K562 (cell line): ENCODE measurements around the gene ERGIC1. TPM values are rescaled to one million over a fixed set of nuclear protein-coding genes. Genes with fewer than 3 reads are reported as not detected.

ENCODE experiments used
- ATAC-seq: fragments of 200-7000 bp; cut with Tn5 transposase; 3 replicates; pipeline ENCODE4 v1.9.1; 2020; ENCODE audit warnings: moderate library complexity
- BruUV-seq: library from RNA; stranded (reverse); fragments of 400-500 nt; replicated peaks from 2 replicates; lab custom pipeline; 2021; lab: Mats Ljungman, UMichigan
- CTCF ChIA-PET: fragments of 300-600 bp; formaldehyde crosslinking; extraction: SDS; loops from one replicate; lab custom pipeline; 2021; ENCODE audit warnings: low intra/inter-chr PET ratio; lab: Yijun Ruan, JAX
- POLR2A ChIA-PET: fragments of 300-600, 350-650 bp; sonication (Branson Sonifier 250); formaldehyde crosslinking; extraction: SDS; loops from one replicate; lab custom pipeline; 2021; ENCODE audit warnings: antibody characterized with exemption, inconsistent platforms; lab: Yijun Ruan, JAX
- DNase-seq, 4 experiments: peaks; one replicate each; pipeline versions ENCODE4 v3.0.0 to v3.0.0-alpha.2; 2011 to 2018; ENCODE audit warnings: low spot score in 3 of 4, mixed read lengths in 3 of 4; ENCODE audit errors: extremely low read depth in 1 of 4
- FAIRE-seq: peaks from 2 replicates; lab custom pipeline; 2011; peaks lifted over from hg19 to GRCh38; lab: Jason Lieb, UNC
- H2AFZ ChIP-seq: 2 replicates; pipeline ENCODE4 v1.6.0; 2011; ENCODE audit warnings: low read depth, low read length, control low read depth, inconsistent platforms
- H3K27ac ChIP-seq: fragments of 200-600 bp; 3 replicates; pipeline ENCODE4 v1.8.0; 2011; ENCODE audit warnings: low read depth, mild to moderate bottlenecking, control low read depth, inconsistent platforms, low read length, moderate library complexity, mixed read lengths; ENCODE audit errors: extremely low read depth
- H3K27me3 ChIP-seq, 2 experiments: fragments of 300-600 bp in 1 of 2; 2 replicates in 1 of 2; 3 replicates in 1 of 2; pipeline versions ENCODE4 v1.6.0 to v1.8.0; 2011; ENCODE audit warnings: inconsistent platforms in 2 of 2, low read length in 2 of 2, mild to moderate bottlenecking in 1 of 2, mixed read lengths in 1 of 2, moderate library complexity in 1 of 2; ENCODE audit not compliant: control insufficient read depth in 2 of 2, insufficient read depth in 2 of 2
- H3K36me3 ChIP-seq: fragments of 300-600 bp; 3 replicates; pipeline ENCODE4 v1.8.0; 2011; ENCODE audit warnings: mild to moderate bottlenecking, low read length, inconsistent platforms; ENCODE audit not compliant: control insufficient read depth, insufficient read depth
- H3K4me1 ChIP-seq, 2 experiments: fragments of 200-600 bp in 1 of 2; replicated peaks in 1 of 2; 2 replicates in 1 of 2; 3 replicates in 1 of 2; pipeline versions ENCODE4 v1.5.1 to v1.8.0; 2011; ENCODE audit warnings: inconsistent platforms in 2 of 2, low read length in 2 of 2, mild to moderate bottlenecking in 1 of 2, mixed read lengths in 1 of 2, moderate library complexity in 1 of 2; ENCODE audit not compliant: control insufficient read depth in 2 of 2, insufficient read depth in 2 of 2
- H3K4me2 ChIP-seq: 2 replicates; pipeline ENCODE4 v1.6.1; 2011; ENCODE audit warnings: low read length, control low read depth, inconsistent platforms, mixed read lengths; ENCODE audit not compliant: insufficient read depth
- H3K4me3 ChIP-seq: fragments of 200-600 bp; sonication (generic), shearing (Covaris generic); 2 replicates; pipeline ENCODE4 v1.5.1; 2016; ENCODE audit warnings: control low read depth, inconsistent platforms
- H3K79me2 ChIP-seq: fragments of 200-600 bp; 3 replicates; pipeline ENCODE4 v1.8.0; 2011; ENCODE audit warnings: low read length, inconsistent platforms; ENCODE audit not compliant: control insufficient read depth, insufficient read depth
- H3K9ac ChIP-seq, 2 experiments: 2 replicates each; pipeline versions ENCODE4 v1.6.0 to v1.6.1; 2011; ENCODE audit warnings: low read depth in 2 of 2, low read length in 2 of 2, control low read depth in 1 of 2, inconsistent platforms in 1 of 2, mild to moderate bottlenecking in 1 of 2, mixed read lengths in 1 of 2; ENCODE audit not compliant: insufficient read depth in 1 of 2
- H3K9me1 ChIP-seq: one replicate; pipeline ENCODE4 v1.6.0; 2011; ENCODE audit warnings: inconsistent platforms, mild to moderate bottlenecking, low read length, moderate library complexity; ENCODE audit not compliant: control insufficient read depth, insufficient read depth
- H3K9me3 ChIP-seq: replicated peaks from 2 replicates; pipeline ENCODE4 v1.5.1; 2011; ENCODE audit warnings: low read depth, low read length, inconsistent platforms; ENCODE audit not compliant: control insufficient read depth, insufficient read depth
- H4K20me1 ChIP-seq: replicated peaks from 2 replicates; pipeline ENCODE4 v1.6.1; 2011; ENCODE audit warnings: low read length, inconsistent platforms, mixed read lengths; ENCODE audit not compliant: control insufficient read depth, insufficient read depth
- DNMT1 ChIP-seq: fragments of 450-650 bp; IDR thresholded peaks from 2 replicates; pipeline ENCODE4 v1.6.1; 2016; ENCODE audit warnings: antibody characterized with exemption, mild to moderate bottlenecking
- FOXA1 ChIP-seq: fragments of 450-650 bp; IDR thresholded peaks from 2 replicates; pipeline ENCODE4 v1.6.1; 2016; ENCODE audit warnings: mild to moderate bottlenecking, borderline replicate concordance
- IRF2 ChIP-seq: sonication (generic); formaldehyde crosslinking; IDR thresholded peaks from 2 replicates; pipeline ENCODE4 v1.8.1; 2022; ENCODE audit warnings: mild to moderate bottlenecking, missing genetic modification reagents
- MCM5 ChIP-seq: fragments of 450-650 bp; IDR thresholded peaks from 2 replicates; pipeline ENCODE4 v1.6.1; 2016; ENCODE audit warnings: low read depth
- NFRKB ChIP-seq: fragments of 450-650 bp; IDR thresholded peaks from 2 replicates; pipeline ENCODE4 v1.6.1; 2016; ENCODE audit warnings: low read depth
- PHF8 ChIP-seq: fragments of 200-600 bp; sonication (generic); IDR thresholded peaks from 2 replicates; pipeline ENCODE4 v1.6.1; 2012; ENCODE audit warnings: mixed run types, mild to moderate bottlenecking, inconsistent platforms, low read length, moderate library complexity, borderline replicate concordance
- PTTG1 ChIP-seq: fragments of 450-650 bp; IDR thresholded peaks from 2 replicates; pipeline ENCODE4 v1.6.1; 2016; ENCODE audit warnings: low read depth, mild to moderate bottlenecking, missing genetic modification characterization, missing compliant biosample characterization
- SMAD3 ChIP-seq: fragments of 450-650 bp; formaldehyde crosslinking; conservative IDR thresholded peaks from 2 replicates; pipeline ENCODE4 v1.4.0; 2020; ENCODE audit warnings: mild to moderate bottlenecking
- SMARCB1 ChIP-seq: IDR thresholded peaks from 2 replicates; pipeline ENCODE4 v1.6.1; 2011; ENCODE audit warnings: improper control_type of control experiment, low read depth; ENCODE audit not compliant: insufficient read length
- TAF1 ChIP-seq: IDR thresholded peaks from 2 replicates; pipeline ENCODE4 v1.6.1; 2011; ENCODE audit warnings: mild to moderate bottlenecking, low read length, moderate library complexity; ENCODE audit not compliant: insufficient read depth, control insufficient read depth, severe bottlenecking; ENCODE audit errors: extremely low read depth
- TEAD4 ChIP-seq, 2 experiments: sonication (generic) in 1 of 2; formaldehyde crosslinking in 1 of 2; IDR thresholded peaks; 2 replicates each; pipeline versions ENCODE4 v1.6.1 to v1.8.0; 2012 to 2022; ENCODE audit warnings: borderline replicate concordance in 1 of 2, inconsistent platforms in 1 of 2, low read length in 1 of 2, mild to moderate bottlenecking in 1 of 2, missing genetic modification reagents in 1 of 2
- XRCC4 ChIP-seq: IDR thresholded peaks from one replicate; pipeline ENCODE4 v1.6.1; 2011; ENCODE audit not compliant: insufficient read depth, insufficient read length; ENCODE audit errors: extremely low read depth
- ZNF197 ChIP-seq: fragments of 200-800 bp; sonication (Bioruptor generic); IDR thresholded peaks from 2 replicates; pipeline ENCODE4 v1.6.1; 2016; ENCODE audit warnings: low read depth, missing genetic modification characterization, missing compliant biosample characterization
- ZNF239 ChIP-seq: fragments of 250-450 bp; sonication (Bioruptor Pico); IDR thresholded peaks from 2 replicates; pipeline ENCODE4 v1.4.0; 2020; ENCODE audit warnings: mild to moderate bottlenecking
- ZNF354B ChIP-seq: fragments of 250-450 bp; sonication (Bioruptor Pico); IDR thresholded peaks from 2 replicates; pipeline ENCODE4 v1.4.0; 2020
- ZNF41 ChIP-seq: fragments of 250-450 bp; sonication (Bioruptor Pico); conservative IDR thresholded peaks from 2 replicates; pipeline ENCODE4 v1.4.0; 2020; ENCODE audit warnings: mild to moderate bottlenecking
- ZNF436 ChIP-seq: fragments of 250-450, 450-650 bp; sonication (Bioruptor Pico); formaldehyde crosslinking; IDR thresholded peaks from 2 replicates; pipeline ENCODE4 v1.7.0; 2020; ENCODE audit warnings: mild to moderate bottlenecking
- WGBS: fragments of 100-300 bp; shearing (Covaris generic); methylation state at CpG from one replicate; pipeline ENCODE4 v1.1.6; 2016; ENCODE audit warnings: low coverage, mixed read lengths; ENCODE audit not compliant: insufficient coverage; ENCODE audit errors: missing lambda C conversion rate; 5-methylcytosine and 5-hydroxymethylcytosine counted together
- in situ Hi-C: fragments of 300-500 bp; cut with MboI; formaldehyde crosslinking; loops from 4 replicates; pipeline ENCODE4 v1.15.0; 2018; ENCODE audit warnings: inconsistent platforms, mixed read lengths
- intact Hi-C: fragments of 100-400 bp; cut with micrococcal nuclease; formaldehyde crosslinking; loops from 2 replicates; pipeline ENCODE4 v1.14.2; 2022
- polyA plus RNA-seq, 8 experiments: library from polyadenylated mRNA; depleted of rRNA in 4 of 8; stranded (reverse) in 5 of 8; unstranded in 3 of 8; fragments of >200 nt; fragmentation: Nextera tagmentation in 2 of 8; fragmentation: Illumina TruSeq in 1 of 8; extraction: Ambion mirVana in 2 of 8; extraction: Trizol in 1 of 8; gene quantifications; 2 replicates each; pipeline versions ENCODE4 v1.2.1 to v1.2.3, GENCODE V29; 2011 to 2014; ENCODE audit warnings: inconsistent platforms in 1 of 8, missing spikeins in 1 of 8
- total RNA-seq, 7 experiments: library from RNA; depleted of rRNA in 6 of 7; stranded (reverse); fragments of >200 nt in 6 of 7; fragmentation: Illumina TruSeq in 2 of 7; extraction: Trizol in 2 of 7; gene quantifications; 2 replicates each; pipeline versions ENCODE4 v1.2.1 to v1.2.3, GENCODE V29; 2011 to 2021; ENCODE audit warnings: low replicate concordance in 1 of 7
- TF ChIP-seq, protein P1 (sequence below): fragments of 250-450 bp; sonication (Bioruptor Pico); IDR thresholded peaks from 2 replicates; pipeline ENCODE4 v1.5.0; 2020; ENCODE audit warnings: mild to moderate bottlenecking, borderline replicate concordance
- TF ChIP-seq, protein P2 (sequence below), 2 experiments: fragments of 450-650 bp; conservative IDR thresholded peaks; 2 replicates each; pipeline ENCODE4 v1.6.1; 2017; ENCODE audit warnings: mild to moderate bottlenecking in 2 of 2, moderate library complexity in 2 of 2

The ERGIC1 gene
- total and polyA plus RNA-seq, 9 of the 15 experiments (the other 6 are each of a cell fraction or from before 2014, with no cell fraction given), result 5.5 to 68.4 (median 36.4) TPM

DNA sequence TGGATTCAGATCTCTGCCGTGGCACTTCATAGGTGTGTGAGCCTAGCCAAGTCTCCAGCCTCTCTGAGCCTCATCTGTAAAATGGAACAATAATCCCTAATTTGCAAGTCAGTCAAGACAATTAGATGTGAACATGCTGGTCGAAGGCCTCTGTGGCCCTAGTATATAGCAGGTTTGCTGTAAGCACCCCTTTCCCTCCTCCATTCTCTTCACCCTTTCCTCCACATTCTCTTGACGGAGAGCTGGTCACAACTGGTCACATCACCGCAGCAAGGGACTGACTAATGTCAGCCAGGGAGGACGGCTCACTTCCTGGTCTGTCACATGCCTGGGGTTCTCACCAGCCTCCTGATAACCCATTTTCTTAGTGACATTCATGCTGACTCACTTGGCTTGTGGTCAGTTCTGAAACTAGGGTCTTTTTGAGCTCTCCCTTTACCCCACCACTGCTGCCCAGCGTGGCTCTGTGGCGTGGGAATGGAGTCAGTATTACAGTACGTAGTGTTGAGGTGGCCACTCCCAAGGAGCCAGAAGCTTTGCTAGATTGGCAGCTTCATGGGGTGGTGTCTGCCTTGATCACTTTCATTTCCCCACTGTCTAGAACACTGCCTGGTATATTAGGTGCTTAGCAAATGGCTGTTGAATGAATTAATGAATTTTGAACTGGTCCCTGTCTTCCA lies 47.8 kb downstream of the ERGIC1 start:
- Histone ChIP-seq H4K20me1 (no peaks in the 10 kb centered on the region), H3K9me1 (no peaks in the 10 kb centered on the region), H3K4me3 (no peak overlapping the region), H2AFZ (peak overlapping the region; percentile 75), H3K36me3 (no peaks in the 10 kb centered on the region), H3K27ac (peak overlapping the region; percentile 69), H3K4me1 (peaks cover 6 to 15% of the 10 kb centered on the region in 2 experiments; a peak in 4 of 5 replicates), H3K9me3 (no peaks in the 10 kb centered on the region), H3K27me3 (no peaks in the 10 kb centered on the region), H3K9ac (peak overlapping the region; percentile 47 to 59; a peak in 3 of 4 replicates), H3K4me2 (peak overlapping the region; percentile 51), H3K79me2 (0 out of 3 replicates have a peak, but pooled peaks cover 4% of the 10 kb centered on the region)
- peak; percentile 51 to 85 (median 66) for DNase-seq
- POLR2A ChIA-PET, result interaction anchor here (0.6 to 2.6 kb wide), 5 partner anchors 10 to 513 kb away, joined by 3 to 7 read pairs (median 6); partner anchors contain the start of gene DUSP1
- WGBS, result 15% methylated on average over 8 of the region's 8 CpGs
- peak; percentile 96 for FAIRE-seq
- ATAC-seq, result peak; percentile 93
- no TSS peak for BruUV-seq
- intact Hi-C loops, result no loop called here
- in situ Hi-C loops, result no loop called here
- CTCF ChIA-PET, result no interaction called here
- TF ChIP-seq ZNF436 (no peak), TEAD4 (IDR thresholded peaks at IDR 0.05; ENCODE audit: low read length) (peak; percentile 38; the same call in 1 of the 2 replicates), TEAD4 (CRISPR knock-in tag; IDR thresholded peaks at IDR 0.05; ENCODE audit: borderline replicate concordance) (no peak), MCM5 (no peak), ZNF354B (no peak), IRF2 (no peak), PHF8 (0 out of 2 replicates have a peak, but pooled peaks have one; percentile 14), PTTG1 (tag) (no peak), ZNF239 (CRISPR knock-in tag) (peak; percentile 18; the same call in 1 of the 2 replicates), ZNF41 (no peak), ZNF197 (0 out of 2 replicates have a peak, but pooled peaks have one; percentile 68), TAF1 (peak; percentile 64), XRCC4 (no peak), FOXA1 (no peak), SMARCB1 (no peak), SMAD3 (CRISPR knock-in tag) (peak; percentile 12; the same call in 1 of the 2 replicates), NFRKB (0 out of 2 replicates have a peak, but pooled peaks have one; percentile 62), DNMT1 (no peak)
- TF ChIP-seq, protein P1, sequence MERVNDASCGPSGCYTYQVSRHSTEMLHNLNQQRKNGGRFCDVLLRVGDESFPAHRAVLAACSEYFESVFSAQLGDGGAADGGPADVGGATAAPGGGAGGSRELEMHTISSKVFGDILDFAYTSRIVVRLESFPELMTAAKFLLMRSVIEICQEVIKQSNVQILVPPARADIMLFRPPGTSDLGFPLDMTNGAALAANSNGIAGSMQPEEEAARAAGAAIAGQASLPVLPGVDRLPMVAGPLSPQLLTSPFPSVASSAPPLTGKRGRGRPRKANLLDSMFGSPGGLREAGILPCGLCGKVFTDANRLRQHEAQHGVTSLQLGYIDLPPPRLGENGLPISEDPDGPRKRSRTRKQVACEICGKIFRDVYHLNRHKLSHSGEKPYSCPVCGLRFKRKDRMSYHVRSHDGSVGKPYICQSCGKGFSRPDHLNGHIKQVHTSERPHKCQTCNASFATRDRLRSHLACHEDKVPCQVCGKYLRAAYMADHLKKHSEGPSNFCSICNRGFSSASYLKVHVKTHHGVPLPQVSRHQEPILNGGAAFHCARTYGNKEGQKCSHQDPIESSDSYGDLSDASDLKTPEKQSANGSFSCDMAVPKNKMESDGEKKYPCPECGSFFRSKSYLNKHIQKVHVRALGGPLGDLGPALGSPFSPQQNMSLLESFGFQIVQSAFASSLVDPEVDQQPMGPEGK (CRISPR knock-in tag), result 0 out of 2 replicates have a peak, but pooled peaks have one; percentile 52
- TF ChIP-seq, protein P2, sequence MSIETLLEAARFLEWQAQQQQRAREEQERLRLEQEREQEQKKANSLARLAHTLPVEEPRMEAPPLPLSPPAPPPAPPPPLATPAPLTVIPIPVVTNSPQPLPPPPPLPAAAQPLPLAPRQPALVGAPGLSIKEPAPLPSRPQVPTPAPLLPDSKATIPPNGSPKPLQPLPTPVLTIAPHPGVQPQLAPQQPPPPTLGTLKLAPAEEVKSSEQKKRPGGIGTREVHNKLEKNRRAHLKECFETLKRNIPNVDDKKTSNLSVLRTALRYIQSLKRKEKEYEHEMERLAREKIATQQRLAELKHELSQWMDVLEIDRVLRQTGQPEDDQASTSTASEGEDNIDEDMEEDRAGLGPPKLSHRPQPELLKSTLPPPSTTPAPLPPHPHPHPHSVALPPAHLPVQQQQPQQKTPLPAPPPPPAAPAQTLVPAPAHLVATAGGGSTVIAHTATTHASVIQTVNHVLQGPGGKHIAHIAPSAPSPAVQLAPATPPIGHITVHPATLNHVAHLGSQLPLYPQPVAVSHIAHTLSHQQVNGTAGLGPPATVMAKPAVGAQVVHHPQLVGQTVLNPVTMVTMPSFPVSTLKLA (conservative IDR thresholded peaks at IDR 0.05), result peak in 1 of 2 experiments; percentile 58; a peak in 2 of 4 replicates
